GM23248 (cell line): ENCODE data around the gene TSPEAR. TPM values are rescaled to one million over a fixed set of nuclear protein-coding genes. Genes with fewer than 3 reads are reported as not detected.

Source experiments
- DNase-seq: peaks from one replicate; pipeline ENCODE4 v3.0.0-alpha.2; 2015
- H2AFZ ChIP-seq: fragments of 200-600 bp; sonication (generic); 2 replicates; pipeline ENCODE4 v1.6.1; 2016; ENCODE audit warnings: antibody characterized with exemption
- H3F3A ChIP-seq: fragments of 200-600 bp; sonication (generic); 2 replicates; pipeline ENCODE4 v1.6.1; 2016; ENCODE audit warnings: mild to moderate bottlenecking, antibody characterized with exemption, mixed run types; ENCODE audit not compliant: insufficient read depth
- H3K27ac ChIP-seq: fragments of 200-600 bp; sonication (generic); 2 replicates; pipeline ENCODE4 v1.5.1; 2016; ENCODE audit warnings: mild to moderate bottlenecking
- H3K27me3 ChIP-seq: fragments of 200-600 bp; sonication (generic); replicated peaks from 2 replicates; pipeline ENCODE4 v1.6.1; 2016; ENCODE audit warnings: mild to moderate bottlenecking; ENCODE audit not compliant: insufficient read depth
- H3K36me3 ChIP-seq: fragments of 200-600 bp; sonication (generic); 2 replicates; pipeline ENCODE4 v1.6.1; 2016; ENCODE audit warnings: low read depth, mild to moderate bottlenecking
- H3K4me1 ChIP-seq: fragments of 200-600 bp; sonication (generic); 2 replicates; pipeline ENCODE4 v1.6.1; 2016; ENCODE audit warnings: mild to moderate bottlenecking; ENCODE audit not compliant: insufficient read depth
- H3K4me2 ChIP-seq: fragments of 200-600 bp; sonication (generic); one replicate; pipeline ENCODE4 v1.6.1; 2016; ENCODE audit warnings: mild to moderate bottlenecking; ENCODE audit not compliant: unreplicated experiment
- H3K4me3 ChIP-seq: fragments of 200-600 bp; sonication (generic); 2 replicates; pipeline ENCODE4 v1.5.1; 2016; ENCODE audit warnings: mild to moderate bottlenecking
- H3K79me2 ChIP-seq: fragments of 200-600 bp; sonication (generic); 2 replicates; pipeline ENCODE4 v1.6.1; 2016; ENCODE audit warnings: mild to moderate bottlenecking; ENCODE audit not compliant: insufficient read depth
- H3K9ac ChIP-seq: fragments of 200-600 bp; sonication (generic); 2 replicates; pipeline ENCODE4 v1.6.1; 2016; ENCODE audit warnings: mild to moderate bottlenecking
- H3K9me2 ChIP-seq: fragments of 200-600 bp; sonication (generic); 2 replicates; pipeline ENCODE4 v1.6.1; 2016; ENCODE audit warnings: mixed run types, mild to moderate bottlenecking, moderate library complexity; ENCODE audit not compliant: insufficient read depth
- H3K9me3 ChIP-seq: fragments of 200-600 bp; sonication (generic); one replicate; pipeline ENCODE4 v1.6.1; 2017; ENCODE audit warnings: low read depth
- H4K20me1 ChIP-seq: fragments of 200-600 bp; sonication (generic); 2 replicates; pipeline ENCODE4 v1.6.0; 2016; ENCODE audit not compliant: insufficient read depth
- EZH2 ChIP-seq: fragments of 200-600 bp; sonication (generic); IDR thresholded peaks from 2 replicates; pipeline ENCODE4 v1.6.1; 2018; ENCODE audit warnings: antibody characterized with exemption, mild to moderate bottlenecking; ENCODE audit not compliant: insufficient read depth, poor library complexity, severe bottlenecking
- EZH2phosphoT487 ChIP-seq: fragments of 200-600 bp; sonication (generic); IDR thresholded peaks from 2 replicates; pipeline ENCODE4 v1.6.1; 2018; ENCODE audit warnings: antibody characterized with exemption, moderate library complexity, mild to moderate bottlenecking, low read depth; ENCODE audit not compliant: insufficient read depth
- WGBS, 2 experiments: methylation state at CpG; one replicate each; pipeline ENCODE4 v1.1.6; 2015 to 2017; ENCODE audit warnings: low lambda C conversion rate in 2 of 2, low coverage in 1 of 2; ENCODE audit errors: missing lambda C conversion rate in 2 of 2; 5-methylcytosine and 5-hydroxymethylcytosine counted together
- in situ Hi-C: fragments of 300-500 bp; cut with MboI; formaldehyde crosslinking; loops from 2 replicates; pipeline ENCODE4 v1.15.0; 2020
- polyA plus RNA-seq: library from polyadenylated mRNA; unstranded; fragments of >200 nt; fragmentation: Nextera tagmentation; extraction: Ambion mirVana; gene quantifications from 2 replicates; pipeline ENCODE4 v1.2.1, GENCODE V29; 2016
- total RNA-seq: library from RNA; depleted of rRNA; stranded (reverse); fragments of >200 nt; shearing (Covaris generic); gene quantifications from 2 replicates; pipeline ENCODE4 v1.2.3, GENCODE V29; 2014

The TSPEAR gene
- total and polyA plus RNA-seq, 2 experiments from 2014 or later: not detected

- Histone ChIP-seq H3K36me3 (no peaks in the 10 kb centered on the region), H3K79me2 (no peaks in the 10 kb centered on the region), H3K4me3 (no peak overlapping the region), H3K4me1 (no peaks in the 10 kb centered on the region), H4K20me1 (no peaks in the 10 kb centered on the region), H2AFZ (no peak overlapping the region), H3F3A (no peaks in the 10 kb centered on the region), H3K9ac (no peak overlapping the region), H3K27ac (no peak overlapping the region), H3K9me2 (no peaks in the 10 kb centered on the region), H3K4me2 (no peak overlapping the region), H3K27me3 (0 out of 2 replicates have a peak, but pooled peaks cover 5% of the 10 kb centered on the region), H3K9me3 (no peaks in the 10 kb centered on the region)
- WGBS, 2 experiments: 37 to 41% methylated on average over 3 of the region's 3 CpGs
- no peak for DNase-seq
- TF ChIP-seq EZH2phosphoT487: no peak
- no peak for TF ChIP-seq EZH2
- in situ Hi-C loops: no loop called here
Measured at GRCh38 chr21:44738621-44739020, 27.2 kb upstream of the TSPEAR start.

DNA sequence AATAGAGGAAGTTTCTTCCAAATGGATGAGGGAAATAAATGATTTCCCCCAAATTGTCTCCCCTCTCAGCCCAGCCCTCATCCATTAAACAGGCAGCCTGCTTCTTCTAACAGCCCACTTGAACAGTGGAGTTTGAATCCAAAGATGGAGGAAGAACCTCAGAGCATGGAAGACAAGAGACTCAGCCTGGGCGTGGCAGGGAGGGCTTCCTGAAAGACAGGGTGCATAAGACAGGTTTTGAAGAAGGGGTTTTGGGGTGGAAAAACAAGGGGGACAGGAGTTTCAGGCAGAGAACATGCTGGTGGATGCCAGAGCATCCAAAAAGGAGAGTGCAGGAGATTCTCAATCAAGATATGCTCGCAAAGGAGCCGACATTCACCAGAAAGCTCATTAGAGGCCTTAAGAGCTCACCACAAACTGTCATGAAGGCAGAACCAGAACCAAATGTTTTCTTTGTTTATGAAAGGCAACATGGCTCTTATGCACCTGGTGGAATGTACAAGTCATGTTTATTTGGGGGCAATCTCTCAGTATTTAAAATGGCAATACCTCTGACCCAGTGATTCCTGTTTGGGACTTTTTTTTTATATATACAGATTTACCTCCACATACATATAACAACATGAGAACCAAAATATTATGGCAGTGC, 26.5 kb upstream of the TSPEAR start:
- no peaks in the 10 kb centered on the region for H3K9me3 ChIP-seq
- H2AFZ ChIP-seq: no peak overlapping the region
- H3K4me1 ChIP-seq: no peaks in the 10 kb centered on the region
- in situ Hi-C loops: no loop called here
- no peak overlapping the region for H3K4me3 ChIP-seq
- H3K27me3 ChIP-seq: no peaks in the 10 kb centered on the region
- 53 to 67% methylated on average over 3 of the region's 3 CpGs for WGBS, 2 experiments
- no peaks in the 10 kb centered on the region for H4K20me1 ChIP-seq
- peak; percentile 30 for DNase-seq
- no peaks in the 10 kb centered on the region for H3F3A ChIP-seq
- H3K79me2 ChIP-seq: no peaks in the 10 kb centered on the region
- no peaks in the 10 kb centered on the region for H3K36me3 ChIP-seq
- H3K27ac ChIP-seq: no peak overlapping the region
- H3K4me2 ChIP-seq: no peak overlapping the region
- no peaks in the 10 kb centered on the region for H3K9me2 ChIP-seq
- TF ChIP-seq EZH2phosphoT487 (no peak), EZH2 (no peak)
- no peak overlapping the region for H3K9ac ChIP-seq

DNA sequence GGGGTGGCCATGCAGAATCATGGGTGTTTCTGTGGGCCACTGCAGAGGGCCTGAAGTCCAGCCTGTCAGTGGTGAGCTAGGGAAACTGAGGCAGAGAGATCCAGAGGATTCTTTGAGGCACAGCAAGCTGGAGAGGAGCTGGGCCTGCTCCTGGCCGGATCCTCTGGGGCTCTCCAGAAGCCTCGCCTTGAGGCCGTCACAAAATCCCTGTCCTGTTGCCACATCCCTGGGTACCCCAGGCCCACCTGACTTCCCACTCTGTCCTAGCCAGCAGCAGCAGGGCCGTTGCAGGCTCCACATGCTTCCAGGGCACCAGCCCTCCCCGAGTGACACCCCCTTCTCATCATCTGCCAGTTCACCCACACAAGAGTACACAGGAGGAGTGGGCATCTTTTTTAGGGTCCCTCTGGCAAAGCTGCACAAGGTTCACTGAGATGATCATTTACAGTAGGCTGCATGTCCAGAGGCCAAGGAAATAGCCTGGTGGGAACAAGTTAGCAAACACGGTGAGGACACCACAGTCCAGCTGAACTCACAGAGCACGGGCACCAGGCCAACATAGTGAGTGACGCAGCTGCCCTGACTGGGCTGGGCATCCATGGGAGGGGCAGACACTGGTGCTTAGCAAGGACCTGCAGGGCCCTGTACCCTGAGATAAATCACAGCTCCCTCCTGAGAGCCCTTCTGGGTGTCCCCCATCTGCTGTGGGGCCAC, 25.1 kb upstream of the TSPEAR start:
- no peaks in the 10 kb centered on the region for H3K9me2 ChIP-seq
- no peaks in the 10 kb centered on the region for H3F3A ChIP-seq
- no peaks in the 10 kb centered on the region for H3K9me3 ChIP-seq
- H3K27me3 ChIP-seq: peaks cover 7% of the 10 kb centered on the region
- 59 to 64% methylated on average over 8 of the region's 8 CpGs for WGBS, 2 experiments
- DNase-seq: no peak
- H3K27ac ChIP-seq: no peak overlapping the region
- in situ Hi-C loops: no loop called here
- no peak overlapping the region for H2AFZ ChIP-seq
- TF ChIP-seq EZH2 (no peak), EZH2phosphoT487 (no peak)
- H4K20me1 ChIP-seq: no peaks in the 10 kb centered on the region
- H3K4me3 ChIP-seq: no peak overlapping the region
- no peak overlapping the region for H3K4me2 ChIP-seq
- H3K79me2 ChIP-seq: no peaks in the 10 kb centered on the region
- H3K9ac ChIP-seq: no peak overlapping the region
- H3K4me1 ChIP-seq: no peaks in the 10 kb centered on the region
- no peaks in the 10 kb centered on the region for H3K36me3 ChIP-seq

DNA sequence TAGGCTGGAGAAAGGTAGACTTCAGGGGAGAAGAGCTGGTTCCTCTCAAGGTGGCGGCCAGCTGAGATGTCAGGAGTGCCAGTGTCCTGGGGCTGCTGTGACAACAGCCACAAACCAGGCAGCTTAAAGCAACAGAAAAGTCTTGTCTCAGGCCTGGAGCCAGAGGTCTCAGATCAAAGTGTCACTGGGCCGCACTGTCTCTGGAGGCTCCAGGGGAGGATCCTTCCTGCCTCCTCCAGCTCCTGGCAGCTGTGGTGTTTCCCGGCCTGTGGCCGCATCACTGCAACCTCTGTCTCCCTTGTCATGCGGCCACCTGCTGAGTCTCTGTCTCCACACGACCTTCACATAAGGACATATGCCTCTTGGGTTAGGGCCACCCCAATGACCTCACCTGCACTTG, 24.4 kb upstream of the TSPEAR start:
- DNase-seq: no peak
- no peak overlapping the region for H3K4me3 ChIP-seq
- no peaks in the 10 kb centered on the region for H3K4me1 ChIP-seq
- no peaks in the 10 kb centered on the region for H3K79me2 ChIP-seq
- H3K4me2 ChIP-seq: no peak overlapping the region
- TF ChIP-seq EZH2phosphoT487 (no peak), EZH2 (no peak)
- H3K9me2 ChIP-seq: no peaks in the 10 kb centered on the region
- in situ Hi-C loops: no loop called here
- no peaks in the 10 kb centered on the region for H3K9me3 ChIP-seq
- no peaks in the 10 kb centered on the region for H3F3A ChIP-seq
- H3K27me3 ChIP-seq: peaks cover 13% of the 10 kb centered on the region
- WGBS, 2 experiments: 61 to 66% methylated on average over 6 of the region's 6 CpGs
- no peak overlapping the region for H2AFZ ChIP-seq
- no peaks in the 10 kb centered on the region for H4K20me1 ChIP-seq
- no peak overlapping the region for H3K9ac ChIP-seq
- H3K36me3 ChIP-seq: no peaks in the 10 kb centered on the region
- no peak overlapping the region for H3K27ac ChIP-seq

DNA sequence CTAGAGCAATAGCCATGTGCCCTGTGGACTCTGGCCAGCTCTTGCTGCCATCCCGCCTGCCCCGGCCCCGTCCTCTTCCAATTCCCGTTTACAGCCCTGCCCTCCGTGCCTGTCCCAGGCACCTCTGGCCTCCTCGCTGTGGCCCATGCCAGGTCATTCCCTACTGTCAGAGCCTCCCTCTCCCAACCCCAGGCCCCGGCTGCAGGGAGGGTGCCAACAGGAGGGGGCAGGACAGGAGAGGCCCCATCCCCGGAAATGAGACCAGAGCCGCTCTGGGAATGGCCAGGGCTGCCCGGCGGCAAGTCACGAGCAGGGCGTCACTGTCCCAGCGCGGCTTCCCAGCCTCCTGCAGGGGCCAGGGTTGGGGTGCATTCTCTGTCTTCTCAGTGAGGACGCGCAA, 23.5 kb upstream of the TSPEAR start:
- in situ Hi-C loops: no loop called here

More for the DNA sequence above, 23.5 kb upstream of the TSPEAR start:
- Histone ChIP-seq H2AFZ (no peak overlapping the region), H3K4me1 (no peaks in the 10 kb centered on the region), H3K27me3 (peaks cover 19% of the 10 kb centered on the region), H3K36me3 (no peaks in the 10 kb centered on the region), H3K9me2 (no peaks in the 10 kb centered on the region), H3K9ac (no peak overlapping the region), H3K4me2 (no peak overlapping the region), H3K9me3 (no peaks in the 10 kb centered on the region), H3F3A (no peaks in the 10 kb centered on the region), H3K27ac (no peak overlapping the region), H3K4me3 (no peak overlapping the region), H3K79me2 (no peaks in the 10 kb centered on the region), H4K20me1 (no peaks in the 10 kb centered on the region)
- TF ChIP-seq EZH2phosphoT487: no peak
- TF ChIP-seq EZH2: no peak
- 78 to 80% methylated on average over 14 to 17 of the region's 17 CpGs for WGBS, 2 experiments
- DNase-seq: no peak
